Sigmoid colon (tissue), 4 donors: ENCODE data around the gene KCNIP3.

Source experiments
- POLR2AphosphoS5 ChIP-seq, 4 donors: sonication (generic); formaldehyde crosslinking; IDR thresholded peaks; one replicate each; pipeline ENCODE4 v1.6.1; 2017; ENCODE audit warnings: antibody characterized with exemption in 4 of 4
- TF ChIP-seq, protein P1 (sequence below), 4 experiments: fragments of 450-650 bp in 3 of 4; fragments of 200-600 bp in 1 of 4; IDR thresholded peaks; one replicate each; pipeline ENCODE4 v1.5.1; 2016 to 2019; ENCODE audit warnings: antibody characterized with exemption in 4 of 4, mild to moderate bottlenecking in 3 of 4, moderate library complexity in 2 of 4

DNA sequence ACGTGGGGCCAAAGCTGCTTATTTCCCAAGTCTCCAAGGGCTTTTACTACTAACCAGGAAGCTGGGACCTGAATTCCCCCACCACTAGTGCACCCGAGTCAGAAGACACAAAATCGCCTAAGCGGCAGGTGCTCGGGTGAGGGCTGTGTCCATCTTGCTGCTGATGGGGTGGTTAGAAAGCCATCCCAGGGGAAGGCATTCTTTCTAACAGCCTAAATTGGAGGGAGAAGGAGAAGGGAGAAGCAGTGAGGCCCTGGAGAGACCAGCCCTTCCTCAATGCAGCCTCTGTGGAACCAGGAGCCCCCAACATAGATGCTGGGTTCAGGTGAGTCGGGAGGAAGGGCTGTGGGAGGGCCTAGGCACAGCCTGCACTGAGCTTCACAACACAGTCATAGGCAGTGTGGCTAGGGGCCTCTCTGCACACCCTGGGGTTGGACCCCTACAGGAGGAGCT, 24.8 kb upstream of the KCNIP3 start:
- TF ChIP-seq, protein P1, sequence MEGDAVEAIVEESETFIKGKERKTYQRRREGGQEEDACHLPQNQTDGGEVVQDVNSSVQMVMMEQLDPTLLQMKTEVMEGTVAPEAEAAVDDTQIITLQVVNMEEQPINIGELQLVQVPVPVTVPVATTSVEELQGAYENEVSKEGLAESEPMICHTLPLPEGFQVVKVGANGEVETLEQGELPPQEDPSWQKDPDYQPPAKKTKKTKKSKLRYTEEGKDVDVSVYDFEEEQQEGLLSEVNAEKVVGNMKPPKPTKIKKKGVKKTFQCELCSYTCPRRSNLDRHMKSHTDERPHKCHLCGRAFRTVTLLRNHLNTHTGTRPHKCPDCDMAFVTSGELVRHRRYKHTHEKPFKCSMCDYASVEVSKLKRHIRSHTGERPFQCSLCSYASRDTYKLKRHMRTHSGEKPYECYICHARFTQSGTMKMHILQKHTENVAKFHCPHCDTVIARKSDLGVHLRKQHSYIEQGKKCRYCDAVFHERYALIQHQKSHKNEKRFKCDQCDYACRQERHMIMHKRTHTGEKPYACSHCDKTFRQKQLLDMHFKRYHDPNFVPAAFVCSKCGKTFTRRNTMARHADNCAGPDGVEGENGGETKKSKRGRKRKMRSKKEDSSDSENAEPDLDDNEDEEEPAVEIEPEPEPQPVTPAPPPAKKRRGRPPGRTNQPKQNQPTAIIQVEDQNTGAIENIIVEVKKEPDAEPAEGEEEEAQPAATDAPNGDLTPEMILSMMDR (IDR thresholded peaks at IDR 0.05): no peak
- no peak for TF ChIP-seq POLR2AphosphoS5 (IDR thresholded peaks at IDR 0.05)
